Activated CD4-positive, alpha-beta T cell treated with anti-CD3 and anti-CD28 coated beads for 36 hours (primary cell): ENCODE results near the gene MOGAT3. TPM values are rescaled to one million over a fixed set of nuclear protein-coding genes. Genes with fewer than 3 reads are reported as not detected.

Experiments used
- ATAC-seq: fragments of 200-7000 bp; cut with Tn5 transposase; one replicate; pipeline ENCODE4 v1.10.0; 2021; ENCODE audit warnings: mild to moderate bottlenecking, moderate library complexity
- CTCF ChIA-PET: fragments of 350-600 bp; sonication (Branson Sonifier 250); formaldehyde crosslinking; loops from one replicate; lab custom pipeline; 2021; ENCODE audit warnings: antibody characterized with exemption; lab: Charles Lee
- POLR2A ChIA-PET: fragments of 350-600 bp; sonication (Branson Sonifier 250); formaldehyde crosslinking; loops from one replicate; lab custom pipeline; 2021; ENCODE audit warnings: antibody characterized with exemption, inconsistent platforms; lab: Charles Lee
- DNase-seq: peaks from one replicate; pipeline ENCODE4 v3.0.0-alpha.2; 2020
- H3K27ac Mint-ChIP-seq: one replicate; pipeline ENCODE4 v1.8.0; 2021; ENCODE audit warnings: mixed read lengths
- H3K27me3 Mint-ChIP-seq: one replicate; pipeline ENCODE4 v1.8.0; 2021; ENCODE audit warnings: mixed read lengths
- H3K36me3 Mint-ChIP-seq: one replicate; pipeline ENCODE4 v1.8.0; 2021; ENCODE audit warnings: low read depth, mixed read lengths
- H3K4me1 Mint-ChIP-seq: one replicate; pipeline ENCODE4 v1.8.0; 2021; ENCODE audit warnings: mixed read lengths
- H3K4me3 Mint-ChIP-seq: one replicate; pipeline ENCODE4 v1.8.0; 2021; ENCODE audit warnings: mild to moderate bottlenecking, moderate library complexity, mixed read lengths
- H3K9me3 Mint-ChIP-seq: one replicate; pipeline ENCODE4 v1.8.0; 2021; ENCODE audit warnings: low read depth, mixed read lengths
- intact Hi-C, 2 experiments: fragments of 100-400 bp; cut with DNase I in 1 of 2; cut with micrococcal nuclease in 1 of 2; formaldehyde crosslinking; loops; one replicate each; pipeline versions ENCODE4 v1.14.2 to v1.15.1; 2022 to 2024; cut with DNase I, micrococcal nuclease
- total RNA-seq, 2 experiments: library from RNA; stranded (reverse); gene quantifications; one replicate each; pipeline ENCODE4 v1.2.3, GENCODE V29; 2021

MOGAT3 gene
- total RNA-seq, 2 experiments from 2014 or later = not detected

- peak within 1 kb of the TSS; percentile 66 for H3K4me3 Mint-ChIP-seq
These were observed 35.5 kb downstream of the MOGAT3 start, which contains the start of gene VGF for GRCh38 chr7:101165075-101165957. Gene VGF (minus strand): TSS chr7:101165569. CDS start chr7:101164843, 726 bp downstream.

GRCh38 chr7:101164071-101164840, 36.6 kb downstream of the MOGAT3 start:
- H3K36me3 Mint-ChIP-seq = peaks cover 16% of the 10 kb centered on the region
- intact Hi-C loops = loop anchor here in 1 of 2 experiments (10.0 kb wide), 1 partner anchor 651 kb away; the partner anchor contains the start of gene CUX1
- POLR2A ChIA-PET = no interaction called here
- peaks cover 44% of the 10 kb centered on the region for H3K27me3 Mint-ChIP-seq
- DNase-seq = peak; percentile 42
- H3K27ac Mint-ChIP-seq = no peak overlapping the region
- no peak overlapping the region for H3K4me3 Mint-ChIP-seq
- H3K9me3 Mint-ChIP-seq = no peaks in the 10 kb centered on the region
- CTCF ChIA-PET = no interaction called here
- no peak for ATAC-seq
- peaks cover 47% of the 10 kb centered on the region for H3K4me1 Mint-ChIP-seq

More at GRCh38 chr7:101165075-101165957, 35.5 kb downstream of the MOGAT3 start, which contains the start of gene VGF:
- Mint-ChIP-seq H3K9me3 (no peaks in the 10 kb centered on the region), H3K36me3 (peaks cover 5% of the 10 kb centered on the region), H3K27me3 (peaks cover 52% of the 10 kb centered on the region), H3K4me1 (peaks cover 57% of the 10 kb centered on the region), H3K27ac (peak within 1 kb of the TSS; percentile 38)
- POLR2A ChIA-PET = interaction anchor here (0.6 to 1.3 kb wide), 4 partner anchors 9 to 1300 kb away, joined by 3 to 5 read pairs (median 4); partner anchors contain the start of gene TRIM56
- DNase-seq (peak; percentile 97), ATAC-seq (peak; percentile 79)
- intact Hi-C loops = loop anchor here in 1 of 2 experiments (5.0 to 10.0 kb wide), 2 partner anchors 278 to 649 kb away; partner anchors contain the start of genes CUX1 and UFSP1
- CTCF ChIA-PET = interaction anchor here (0.6 to 1.5 kb wide), 11 partner anchors 8 to 1741 kb away, joined by 3 to 8 read pairs (median 3); no protein-coding TSS in a partner anchor

GRCh38 chr7:101163279-101164070, 37.4 kb downstream of the MOGAT3 start:
- Mint-ChIP-seq H3K9me3 (no peaks in the 10 kb centered on the region), H3K27ac (no peak overlapping the region), H3K4me3 (peak overlapping the region; percentile 54), H3K36me3 (peaks cover 24% of the 10 kb centered on the region), H3K4me1 (peaks cover 41% of the 10 kb centered on the region), H3K27me3 (peaks cover 39% of the 10 kb centered on the region)
- DNase-seq (peak; percentile 46), ATAC-seq (no peak)
- intact Hi-C loops = loop anchor here in 1 of 2 experiments (1.0 to 10.0 kb wide), 2 partner anchors 9 to 651 kb away; partner anchors contain the start of genes AP1S1 and CUX1
- ChIA-PET CTCF (interaction anchor here (0.8 to 1.0 kb wide), 2 partner anchors 19 to 29 kb away, joined by 3 read pairs; no protein-coding TSS in a partner anchor), POLR2A (interaction anchor here (0.8 kb wide), 1 partner anchor 81 kb away, joined by 4 read pairs; no protein-coding TSS in a partner anchor)

- peak overlapping the region; percentile 41 for H3K4me3 Mint-ChIP-seq
- no peak overlapping the region for H3K27ac Mint-ChIP-seq
- ATAC-seq (no peak), DNase-seq (peak; percentile 51)
- peaks cover 36% of the 10 kb centered on the region for H3K4me1 Mint-ChIP-seq
- peaks cover 28% of the 10 kb centered on the region for H3K36me3 Mint-ChIP-seq
- intact Hi-C loops = loop anchor here in 1 of 2 experiments (1.0 to 10.0 kb wide), 2 partner anchors 8 to 652 kb away; partner anchors contain the start of genes AP1S1 and CUX1
- CTCF ChIA-PET = interaction anchor here (0.8 to 1.0 kb wide), 2 partner anchors 19 to 30 kb away, joined by 3 read pairs; no protein-coding TSS in a partner anchor
- POLR2A ChIA-PET = interaction anchor here (0.8 kb wide), 1 partner anchor 81 kb away, joined by 4 read pairs; no protein-coding TSS in a partner anchor
- peaks cover 35% of the 10 kb centered on the region for H3K27me3 Mint-ChIP-seq
- no peaks in the 10 kb centered on the region for H3K9me3 Mint-ChIP-seq
These were observed 38.1 kb downstream of the MOGAT3 start for GRCh38 chr7:101162551-101163278.

GRCh38 chr7:101161692-101162471, 39.0 kb downstream of the MOGAT3 start:
- Mint-ChIP-seq H3K27me3 (peaks cover 26% of the 10 kb centered on the region), H3K9me3 (no peaks in the 10 kb centered on the region), H3K4me1 (peaks cover 28% of the 10 kb centered on the region), H3K27ac (no peak overlapping the region), H3K36me3 (peaks cover 35% of the 10 kb centered on the region), H3K4me3 (peak overlapping the region; percentile 41)
- ATAC-seq (no peak), DNase-seq (no peak)
- intact Hi-C loops = loop anchor here in 1 of 2 experiments (10.0 kb wide), 1 partner anchor 653 kb away; the partner anchor contains the start of gene CUX1
- CTCF ChIA-PET = interaction anchor here (0.9 kb wide), 1 partner anchor 9 kb away, joined by 3 read pairs; no protein-coding TSS in a partner anchor
- POLR2A ChIA-PET = no interaction called here

- H3K36me3 Mint-ChIP-seq = peaks cover 36% of the 10 kb centered on the region
- H3K9me3 Mint-ChIP-seq = no peaks in the 10 kb centered on the region
- H3K27me3 Mint-ChIP-seq = peaks cover 18% of the 10 kb centered on the region
- ChIA-PET POLR2A (interaction anchor here (0.6 kb wide), 1 partner anchor 20 kb away, joined by 3 read pairs; no protein-coding TSS in a partner anchor), CTCF (interaction anchor here (0.9 to 1.2 kb wide), 2 partner anchors 10 to 17 kb away, joined by 3 to 7 read pairs; no protein-coding TSS in a partner anchor)
- ATAC-seq = no peak
- no peak overlapping the region for H3K27ac Mint-ChIP-seq
- no peak for DNase-seq
- intact Hi-C loops = loop anchor here in 1 of 2 experiments (10.0 kb wide), 1 partner anchor 654 kb away; the partner anchor contains the start of gene CUX1
- H3K4me1 Mint-ChIP-seq = peaks cover 20% of the 10 kb centered on the region
- H3K4me3 Mint-ChIP-seq = no peak overlapping the region
These were observed 39.9 kb downstream of the MOGAT3 start for GRCh38 chr7:101160910-101161309.

- ChIA-PET CTCF (interaction anchor here (0.6 to 1.8 kb wide), 4 partner anchors 12 to 267 kb away, joined by 3 to 7 read pairs (median 4); no protein-coding TSS in a partner anchor), POLR2A (interaction anchor here (0.6 kb wide), 1 partner anchor 19 kb away, joined by 3 read pairs; no protein-coding TSS in a partner anchor)
- no peak overlapping the region for H3K4me3 Mint-ChIP-seq
- H3K36me3 Mint-ChIP-seq = peaks cover 36% of the 10 kb centered on the region
- ATAC-seq (peak; percentile 17), DNase-seq (no peak)
- intact Hi-C loops = loop anchor here in 1 of 2 experiments (10.0 kb wide), 1 partner anchor 655 kb away; the partner anchor contains the start of gene CUX1
- H3K4me1 Mint-ChIP-seq = peaks cover 19% of the 10 kb centered on the region
- H3K27me3 Mint-ChIP-seq = peaks cover 11% of the 10 kb centered on the region
- no peaks in the 10 kb centered on the region for H3K9me3 Mint-ChIP-seq
- no peak overlapping the region for H3K27ac Mint-ChIP-seq
These were observed 40.9 kb downstream of the MOGAT3 start for GRCh38 chr7:101159696-101160674.
